ENCODE measurements around the gene CLCN1.

The CLCN1 gene

DNA sequence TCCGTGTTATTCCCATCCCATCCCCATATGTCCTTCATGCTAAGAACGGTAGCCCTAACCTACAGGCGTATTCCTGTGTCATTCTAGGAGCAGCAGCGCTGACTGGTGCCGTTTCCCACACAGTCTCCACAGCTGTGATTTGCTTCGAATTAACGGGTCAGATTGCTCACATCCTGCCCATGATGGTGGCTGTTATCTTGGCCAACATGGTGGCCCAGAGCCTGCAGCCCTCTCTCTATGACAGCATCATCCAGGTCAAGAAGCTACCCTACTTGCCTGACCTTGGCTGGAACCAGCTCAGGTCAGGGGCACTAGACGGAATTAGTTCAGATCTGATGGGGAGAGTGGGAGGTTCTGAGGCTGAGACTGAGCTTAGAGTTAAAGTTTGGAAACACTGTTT, 25.9 kb downstream of the CLCN1 start:
- DNase-seq = no peak

DNA sequence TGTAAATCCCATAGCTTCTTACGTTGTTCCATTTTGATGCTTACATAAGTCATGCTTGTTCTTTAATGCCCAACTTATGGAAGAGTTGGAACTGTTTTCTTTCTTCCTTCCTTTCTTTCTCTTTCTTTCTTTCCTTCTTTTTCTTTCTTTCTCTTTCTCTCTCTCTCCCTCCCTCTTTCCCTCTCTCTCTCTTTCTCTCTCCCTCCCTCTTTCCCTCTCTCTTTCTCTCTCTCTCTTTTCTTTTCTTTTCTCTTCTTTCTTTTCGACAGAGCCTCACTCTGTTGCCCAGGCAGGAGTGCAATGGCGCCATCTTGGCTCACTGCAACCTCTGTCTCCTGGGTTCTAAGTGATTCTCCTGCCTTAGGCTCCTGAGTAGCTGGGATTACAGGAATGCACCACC, 27.7 kb downstream of the CLCN1 start:
- DNase-seq = no peak

DNA sequence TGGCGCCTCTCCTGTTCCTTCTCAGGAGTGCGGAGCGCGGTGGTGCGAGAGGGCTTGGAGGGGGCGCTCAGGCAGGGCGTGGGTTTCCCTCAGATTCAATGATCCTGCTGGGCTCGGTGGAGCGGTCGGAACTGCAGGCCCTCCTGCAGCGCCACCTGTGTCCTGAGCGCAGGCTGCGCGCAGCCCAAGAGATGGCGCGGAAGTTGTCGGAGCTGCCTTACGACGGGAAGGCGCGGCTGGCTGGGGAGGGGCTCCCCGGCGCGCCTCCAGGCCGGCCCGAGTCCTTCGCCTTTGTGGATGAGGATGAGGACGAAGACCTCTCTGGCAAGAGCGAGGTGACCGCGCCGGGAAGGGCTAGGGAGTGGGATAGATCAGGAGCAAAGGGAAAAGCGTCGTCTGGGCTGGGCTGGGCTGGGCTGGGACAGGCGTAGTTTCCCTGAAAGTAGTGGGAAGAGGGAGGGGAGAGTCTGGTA, 29.6 kb downstream of the CLCN1 start:
- DNase-seq = peak; percentile 12 to 55 (median 20)

DNA sequence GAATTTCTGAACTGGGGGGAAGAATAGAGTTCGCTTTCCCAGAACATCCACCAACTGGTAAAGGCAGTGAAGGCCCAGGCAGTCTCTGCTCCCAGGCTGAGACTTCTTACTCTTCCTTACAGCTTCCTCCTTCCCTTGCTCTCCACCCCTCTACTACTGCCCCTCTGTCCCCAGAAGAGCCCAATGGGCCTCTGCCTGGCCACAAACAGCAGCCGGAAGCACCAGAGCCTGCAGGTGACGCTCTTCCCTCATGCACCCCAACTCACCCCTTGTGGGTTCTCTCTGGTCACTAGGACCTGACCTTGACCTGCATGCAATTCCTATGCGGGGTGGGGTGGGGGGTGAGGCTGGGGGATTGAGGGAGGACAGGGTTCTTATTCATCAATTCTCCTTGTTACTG, 30.1 kb downstream of the CLCN1 start:
- no peak for DNase-seq

DNA sequence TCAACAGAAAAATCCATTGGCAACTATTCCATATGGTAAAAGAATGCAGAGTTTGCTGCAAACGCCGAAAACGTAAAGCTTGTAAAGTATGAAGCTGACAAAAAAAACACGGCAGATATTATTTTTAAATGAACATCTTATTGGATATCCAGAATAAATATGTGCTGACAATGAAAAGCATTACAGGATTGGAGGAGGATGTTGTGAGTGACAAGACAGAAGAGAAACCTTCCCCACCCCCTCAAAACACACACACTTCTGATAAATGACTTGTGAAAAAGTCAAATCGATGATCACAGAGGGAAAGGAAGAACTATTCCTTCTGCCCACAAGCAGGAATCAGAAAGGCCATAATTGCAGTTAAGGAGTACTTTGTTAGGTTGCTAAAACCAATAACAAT, 32.0 kb downstream of the CLCN1 start:
- no peak for DNase-seq

DNA sequence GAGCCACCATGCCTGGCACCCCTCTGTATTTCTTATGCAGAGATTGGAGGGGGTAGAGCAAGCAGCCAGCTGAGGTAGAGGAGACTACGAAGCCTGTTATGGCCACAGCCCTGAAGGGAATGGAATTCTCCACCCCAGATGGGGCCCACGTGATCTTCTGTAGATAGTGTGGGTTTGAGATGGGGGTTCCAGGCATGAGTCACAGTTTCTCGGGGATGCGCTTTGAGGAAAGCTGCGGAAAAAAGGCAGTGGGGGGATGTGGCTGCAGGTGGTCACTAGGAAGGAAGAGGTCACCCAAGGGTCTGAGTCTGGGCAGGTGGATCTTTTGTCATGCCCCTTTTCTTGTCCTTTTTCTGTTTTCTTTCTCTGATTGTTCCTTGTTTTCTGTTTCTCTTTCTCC, 35.1 kb downstream of the CLCN1 start:
- DNase-seq = no peak

DNA sequence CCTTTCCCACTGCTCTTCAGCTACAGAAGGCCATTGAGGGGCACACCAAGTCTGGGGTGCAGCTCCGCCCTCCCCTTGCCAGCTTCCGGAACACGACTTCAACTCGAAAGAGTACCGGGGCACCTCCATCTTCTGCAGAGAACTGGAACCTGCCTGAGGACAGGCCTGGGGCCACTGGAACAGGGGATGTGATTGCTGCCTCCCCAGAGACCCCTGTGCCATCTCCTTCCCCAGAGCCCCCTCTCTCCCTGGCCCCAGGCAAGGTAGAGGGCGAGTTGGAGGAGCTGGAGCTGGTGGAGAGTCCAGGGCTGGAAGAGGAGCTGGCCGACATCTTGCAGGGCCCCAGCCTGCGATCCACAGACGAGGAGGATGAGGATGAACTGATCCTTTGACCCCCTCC, 35.7 kb downstream of the CLCN1 start:
- DNase-seq = no peak

DNA sequence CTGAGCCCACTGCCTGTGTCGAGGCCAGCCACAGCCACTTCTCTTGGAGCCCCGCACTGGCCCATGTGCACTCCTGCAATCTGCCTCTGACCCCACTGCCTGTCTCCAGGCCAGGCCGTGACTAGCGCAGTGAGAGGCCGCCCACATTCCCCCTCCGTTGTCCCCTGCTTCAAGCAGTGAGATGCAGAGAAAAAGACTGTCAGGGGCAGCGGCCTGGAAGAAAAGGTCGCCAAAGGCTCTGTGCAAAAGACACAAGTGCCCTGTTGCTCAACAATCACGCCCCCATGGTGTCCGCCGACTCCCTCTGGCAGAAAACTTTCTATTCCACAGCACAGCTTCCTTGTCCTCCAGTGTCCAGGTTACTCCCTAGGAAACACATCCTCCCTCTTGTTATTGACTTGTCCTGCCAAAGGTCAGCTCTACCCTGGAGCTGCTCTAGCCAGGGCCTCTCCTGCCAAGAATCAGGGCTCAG, 36.7 kb downstream of the CLCN1 start:
- DNase-seq = no peak

DNA sequence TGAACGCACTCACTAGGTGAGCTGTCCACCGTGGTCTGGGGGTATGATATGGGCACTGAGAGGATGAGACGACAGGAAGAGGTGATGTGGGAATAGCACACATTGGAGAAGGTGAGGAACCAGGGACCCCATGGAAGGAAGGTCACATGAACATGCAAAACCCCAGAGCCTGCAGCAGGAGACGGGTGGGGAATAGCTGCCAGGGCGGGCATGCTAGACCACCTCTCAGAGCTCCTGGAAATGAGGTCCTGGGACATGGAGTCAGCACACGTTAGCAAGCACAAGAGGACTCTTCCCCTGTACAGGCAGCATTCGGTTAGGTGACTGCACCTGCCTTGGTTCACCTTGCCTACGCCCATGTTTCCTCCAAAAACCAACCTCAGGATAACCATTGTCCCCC, 38.5 kb downstream of the CLCN1 start:
- no peak for DNase-seq

DNA sequence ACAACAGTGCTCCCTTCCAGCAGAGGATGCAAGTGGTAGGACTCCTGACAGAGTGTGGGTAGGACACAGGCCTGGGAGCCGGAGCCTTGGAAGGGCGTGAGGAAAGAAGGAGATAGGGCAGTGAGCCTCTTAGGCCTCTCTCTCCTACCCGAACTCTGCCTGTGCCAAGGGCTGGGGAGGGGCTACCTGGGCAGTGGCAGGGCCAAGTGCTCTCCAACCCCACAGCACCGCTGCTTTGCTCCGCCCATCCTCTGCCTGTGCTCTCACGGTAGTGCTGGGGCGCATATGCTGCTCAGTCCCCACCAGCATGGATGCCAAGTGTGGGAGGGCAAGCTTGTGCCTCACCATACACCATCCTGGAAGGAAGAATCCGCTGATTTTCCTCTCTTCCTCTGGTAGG, 39.1 kb downstream of the CLCN1 start:
- no peak for DNase-seq

DNA sequence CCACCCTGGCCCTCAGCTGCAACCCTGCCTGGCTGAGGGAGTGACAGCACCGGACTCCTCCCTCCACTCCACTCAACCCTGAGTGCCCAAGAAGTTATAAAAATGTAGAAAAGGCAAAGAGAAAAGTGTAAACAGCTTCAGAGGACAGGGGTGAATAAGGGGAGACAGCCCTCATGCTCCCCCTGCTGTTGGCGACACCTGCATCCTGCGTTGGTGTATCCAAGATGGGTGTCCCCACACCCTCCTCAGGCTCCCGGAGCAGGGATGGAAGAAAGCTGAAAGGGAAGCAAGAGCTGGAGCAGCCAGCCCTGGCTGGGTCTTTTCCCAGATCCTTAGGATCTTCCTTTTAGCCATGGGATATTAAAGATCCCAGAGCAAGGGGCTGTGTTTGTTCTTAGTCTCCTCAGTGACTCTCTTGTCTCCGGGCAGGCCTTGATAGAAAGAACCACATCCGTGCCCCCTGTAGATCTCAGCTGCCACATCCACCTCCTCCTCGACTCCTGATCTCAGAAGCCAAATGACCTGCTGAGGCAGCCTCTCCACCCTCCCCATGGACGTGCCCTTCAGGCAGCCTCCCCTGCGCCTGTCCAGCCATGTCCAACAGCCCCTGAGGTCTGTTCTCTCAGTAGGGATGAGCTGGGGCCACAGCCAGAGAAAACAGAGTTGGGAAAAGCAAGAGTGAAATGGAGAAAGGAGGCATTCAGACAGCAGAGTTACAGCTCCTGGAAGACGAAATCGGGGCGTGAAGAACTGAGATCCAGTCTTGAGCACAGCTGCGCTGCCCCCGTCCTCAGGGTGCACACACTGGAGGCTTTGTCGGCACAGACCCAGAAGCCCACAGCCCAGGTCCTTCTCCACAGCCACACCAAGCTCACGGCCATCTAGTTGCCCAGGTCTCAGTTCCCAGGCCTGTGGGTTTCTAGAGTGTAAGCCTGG, 39.8 kb downstream of the CLCN1 start:
- no peak for DNase-seq

DNA sequence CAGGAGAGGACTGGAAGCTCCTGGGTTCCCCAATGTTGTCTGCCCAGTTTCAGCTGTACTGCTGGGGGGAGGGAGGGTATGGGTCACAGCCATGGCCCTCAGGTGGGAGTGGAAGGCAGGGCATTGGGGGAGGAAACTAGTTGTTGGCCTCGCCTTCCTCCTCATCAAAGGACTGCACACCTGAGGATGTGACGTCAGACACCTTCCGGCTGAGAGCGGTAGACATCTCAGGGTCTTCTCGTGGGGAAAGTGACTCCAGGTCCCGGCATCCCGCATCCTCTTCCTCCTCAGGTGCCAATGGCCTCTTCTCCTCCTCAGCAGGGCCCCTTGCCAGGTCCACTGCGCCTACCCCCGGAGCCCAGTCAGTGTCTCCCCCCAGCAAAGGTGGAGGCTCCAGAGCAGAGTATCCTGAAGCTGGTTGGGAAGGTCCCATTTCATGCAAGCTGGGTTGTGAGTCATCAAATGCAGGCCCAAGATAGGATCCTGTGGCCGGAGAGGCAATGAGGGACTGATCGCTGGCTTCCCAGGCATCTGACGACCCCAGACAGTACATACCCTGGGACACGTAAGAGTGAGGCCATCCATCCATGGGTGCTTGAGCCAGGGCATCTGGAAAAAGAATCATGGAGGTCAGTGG, 40.6 kb downstream of the CLCN1 start:
- no peak for DNase-seq

DNA sequence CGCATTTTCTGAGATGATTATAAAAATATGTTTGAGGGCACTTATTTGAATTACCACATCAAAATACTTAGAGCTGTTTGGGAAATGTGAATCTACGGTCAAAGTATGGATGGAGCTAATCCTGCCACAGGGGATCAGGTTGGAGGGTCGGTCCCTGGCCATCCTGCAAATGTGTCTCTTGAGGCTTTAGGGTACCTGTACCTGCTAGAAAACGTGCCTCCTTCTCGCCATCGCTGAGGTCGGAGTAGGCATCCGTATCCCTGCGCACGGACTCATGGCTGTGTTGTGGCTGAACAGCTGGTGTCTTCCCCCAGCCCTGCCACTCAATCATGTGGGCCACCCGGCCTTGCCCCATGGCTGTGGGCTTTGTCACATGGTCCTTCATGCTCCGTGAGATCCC, 42.7 kb downstream of the CLCN1 start:
- no peak for DNase-seq

DNA sequence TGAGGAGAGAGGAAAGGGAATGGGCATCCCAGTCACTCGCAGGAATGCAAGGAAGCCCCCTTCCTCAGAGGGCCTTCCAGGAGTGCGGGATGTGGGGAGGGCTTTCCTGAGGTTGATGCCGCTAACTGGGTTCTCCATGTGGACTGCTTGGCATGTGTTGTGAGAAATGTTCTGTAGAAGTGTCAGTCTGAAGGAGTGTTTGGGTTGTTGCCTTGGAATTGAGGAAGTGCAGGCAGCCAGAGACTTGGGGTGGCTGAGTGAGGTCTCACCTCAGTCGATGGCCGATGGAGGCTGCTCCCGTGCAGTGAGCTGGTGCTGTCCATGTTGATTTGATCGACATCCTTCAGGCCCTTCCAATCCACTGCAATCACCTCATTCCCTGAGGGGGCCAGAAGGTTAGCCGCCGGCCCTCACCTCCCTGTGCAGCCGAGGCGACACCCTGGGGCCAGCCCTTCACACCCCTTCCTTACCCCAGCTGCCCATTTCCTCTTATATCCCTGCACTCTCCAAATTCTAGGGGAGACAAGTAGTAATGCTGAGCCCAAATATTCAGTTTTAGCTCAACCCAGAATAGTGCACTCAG, 44.0 kb downstream of the CLCN1 start:
- no peak for DNase-seq

DNA sequence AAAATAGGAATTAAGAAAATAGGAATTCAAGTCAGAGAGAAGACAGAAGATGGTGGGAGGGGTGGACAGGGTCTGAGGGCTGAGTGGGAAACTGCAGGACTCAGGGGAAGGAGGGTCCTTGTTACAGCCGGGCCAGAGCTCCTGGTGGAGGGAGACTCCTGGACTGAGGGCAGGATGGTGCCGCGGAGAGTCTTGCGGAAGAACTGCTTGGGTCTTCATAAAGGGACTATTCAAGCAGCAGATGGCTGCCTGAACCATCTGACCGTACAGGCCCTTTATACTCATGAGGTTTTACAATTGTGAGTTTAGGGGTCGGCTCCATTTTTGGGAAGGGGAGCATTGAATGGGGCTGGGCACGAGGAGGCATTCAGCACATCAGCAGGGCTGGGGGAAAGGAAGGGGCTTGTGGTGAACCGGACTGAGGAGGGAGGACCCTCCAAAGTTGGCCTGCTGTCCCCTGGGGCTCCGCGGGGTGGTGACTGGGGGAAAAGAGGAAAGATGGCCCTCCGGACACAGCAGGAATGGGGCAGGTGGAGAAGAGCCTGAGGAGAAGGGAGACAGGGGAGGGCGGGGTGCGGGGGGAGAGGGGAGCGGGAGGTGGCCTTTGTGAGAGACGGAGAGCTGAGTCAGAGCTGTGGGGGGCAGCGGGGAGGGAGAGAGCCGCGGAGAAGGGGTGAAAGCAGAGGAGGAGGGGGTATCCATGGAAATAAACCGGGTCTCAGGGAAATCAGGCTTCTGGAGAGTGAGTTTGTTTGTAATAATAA, 45.1 kb downstream of the CLCN1 start:
- no peak for DNase-seq

DNA sequence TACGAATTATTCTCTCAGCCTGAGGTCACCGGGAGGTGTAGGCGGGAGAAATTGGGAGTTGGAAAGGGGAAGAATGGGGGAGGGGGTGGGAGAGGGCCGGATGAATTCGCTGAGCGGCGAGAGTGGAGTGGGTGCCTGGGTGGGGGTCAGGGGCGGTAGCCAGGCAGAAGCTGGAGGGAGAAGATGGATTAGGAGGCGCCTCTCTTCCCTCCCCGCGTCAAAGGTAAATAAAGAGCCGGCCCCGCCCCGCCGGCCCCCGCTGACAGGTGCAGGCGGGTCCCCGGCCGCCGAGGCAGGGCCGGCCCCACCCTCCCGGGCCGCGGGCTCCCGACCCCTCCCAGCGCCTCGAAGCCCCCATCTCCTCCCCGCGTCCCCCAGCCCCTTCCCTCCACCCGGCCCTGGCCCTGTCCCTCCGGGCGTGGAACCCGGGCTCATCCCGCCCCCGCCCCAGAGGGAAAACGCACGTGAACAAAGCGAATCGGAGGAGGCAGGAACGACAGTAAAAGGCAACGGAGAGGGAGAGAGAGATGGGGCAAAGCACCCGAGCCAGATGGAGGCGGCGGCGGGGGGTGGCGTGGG, 45.7 kb downstream of the CLCN1 start:
- no peak for DNase-seq

DNA sequence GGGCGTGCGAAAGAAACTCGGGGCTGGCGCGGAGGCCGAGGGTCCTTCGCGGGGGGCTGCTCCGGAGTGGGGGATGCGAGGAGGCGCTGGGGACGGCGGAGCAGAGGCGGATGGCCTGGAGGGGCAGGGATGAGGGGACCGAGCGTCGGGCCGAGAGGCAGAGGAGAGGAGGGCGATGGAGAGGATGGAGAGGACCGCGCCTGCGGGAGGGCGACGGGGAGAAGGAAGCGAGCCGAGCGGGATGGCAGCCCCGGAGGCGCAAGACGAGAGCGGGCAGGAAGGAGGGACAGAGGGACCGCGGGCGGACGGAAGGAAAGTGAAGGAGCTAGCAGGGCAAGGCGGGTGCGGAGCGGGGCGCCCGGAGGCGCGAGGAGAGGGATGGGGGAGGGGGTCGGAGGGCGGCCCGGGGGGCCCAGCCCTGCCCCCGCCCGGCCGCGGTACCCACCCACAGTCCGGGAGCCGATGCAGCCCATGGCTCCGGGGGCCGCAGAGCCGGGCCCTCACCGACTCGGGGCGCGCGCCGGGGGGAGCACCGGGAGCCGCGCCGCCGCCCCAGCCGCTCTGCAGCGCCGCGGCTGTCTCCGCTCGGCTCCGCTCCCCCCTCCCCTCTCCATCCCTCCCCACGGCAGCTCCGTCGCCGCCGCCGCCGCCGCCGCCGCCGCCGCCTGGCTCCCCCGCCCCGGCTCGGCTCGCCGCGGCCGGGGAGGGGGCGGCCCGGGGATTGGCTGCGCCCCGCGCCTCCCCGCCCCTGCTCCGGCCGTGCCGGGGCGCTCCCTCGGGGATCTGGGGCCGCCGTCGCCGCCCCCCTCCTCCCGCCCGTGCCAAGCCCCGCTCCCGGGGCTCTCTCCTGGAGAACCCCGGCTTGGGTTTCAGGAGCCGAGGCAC, 46.5 kb downstream of the CLCN1 start, which contains the start of gene FAM131B:
FAM131B (minus strand) TSS at position 583 of the 885 bp plus-strand sequence; CDS start at position 473, 110 bp downstream.
- DNase-seq = peak in 1 of 4 experiments; percentile 23

DNA sequence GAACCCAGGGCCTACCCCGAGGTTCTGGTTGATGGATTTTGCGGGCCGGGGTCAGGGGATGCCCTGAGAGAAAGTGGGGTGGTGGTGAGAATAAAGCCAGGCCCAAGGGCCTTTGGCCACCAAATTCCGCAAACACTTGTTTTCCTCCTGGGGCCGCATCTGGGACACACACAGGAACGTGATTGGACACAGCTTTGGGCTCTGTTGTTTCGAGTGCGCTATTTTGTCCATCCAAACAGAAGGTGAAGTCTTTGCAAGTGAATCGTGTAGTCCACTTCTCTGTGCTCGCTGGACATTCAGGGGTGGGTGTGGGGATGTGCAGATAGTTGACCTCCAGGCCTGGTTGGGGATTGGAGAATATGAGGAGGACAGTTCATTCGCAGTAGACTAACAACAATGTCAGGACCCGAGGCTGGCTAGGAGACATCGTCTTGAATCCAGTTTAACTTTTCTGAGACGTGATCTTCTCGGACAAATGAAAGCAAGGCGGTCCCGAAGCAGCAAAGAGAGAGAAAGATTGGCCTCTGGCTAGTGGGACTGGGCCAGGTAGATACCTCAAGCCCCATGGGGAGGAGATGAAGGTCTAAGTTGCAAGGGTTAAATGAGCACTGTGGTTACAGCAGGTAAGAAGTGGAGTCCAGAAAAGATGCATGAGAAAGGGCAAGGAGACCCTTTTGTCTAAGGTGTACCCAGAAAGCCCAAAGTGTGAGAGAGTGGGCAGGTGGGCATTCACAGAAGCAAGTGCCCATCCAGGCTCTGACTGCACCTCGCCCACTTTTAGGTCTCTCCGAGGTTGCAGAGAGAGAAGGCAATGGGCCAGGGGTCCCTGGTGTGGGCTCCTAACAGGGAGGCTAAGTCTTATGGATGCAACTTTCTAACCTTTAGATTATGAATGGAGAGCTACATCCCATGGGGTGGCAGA, 47.4 kb downstream of the CLCN1 start:
- no peak for DNase-seq

DNA sequence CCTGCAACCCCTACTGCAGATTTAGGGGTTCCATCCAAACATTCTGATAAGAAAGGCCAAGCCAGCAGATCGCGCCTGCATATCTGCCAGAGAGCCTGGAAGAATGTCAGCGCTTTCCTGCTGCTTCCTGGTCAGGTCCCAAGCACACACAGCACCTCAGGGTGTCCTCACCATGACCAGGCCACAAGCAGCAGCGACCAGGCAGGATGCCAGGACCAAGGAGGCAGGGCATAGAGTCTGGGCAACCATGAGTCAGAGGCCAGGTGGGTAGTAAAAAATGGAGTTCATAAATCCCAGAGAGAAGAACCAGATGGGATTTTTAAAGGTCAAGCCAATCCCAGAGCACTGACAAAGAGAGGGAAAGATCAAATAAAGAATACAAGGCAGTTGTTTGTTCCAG, 52.1 kb downstream of the CLCN1 start:
- no peak for DNase-seq

DNA sequence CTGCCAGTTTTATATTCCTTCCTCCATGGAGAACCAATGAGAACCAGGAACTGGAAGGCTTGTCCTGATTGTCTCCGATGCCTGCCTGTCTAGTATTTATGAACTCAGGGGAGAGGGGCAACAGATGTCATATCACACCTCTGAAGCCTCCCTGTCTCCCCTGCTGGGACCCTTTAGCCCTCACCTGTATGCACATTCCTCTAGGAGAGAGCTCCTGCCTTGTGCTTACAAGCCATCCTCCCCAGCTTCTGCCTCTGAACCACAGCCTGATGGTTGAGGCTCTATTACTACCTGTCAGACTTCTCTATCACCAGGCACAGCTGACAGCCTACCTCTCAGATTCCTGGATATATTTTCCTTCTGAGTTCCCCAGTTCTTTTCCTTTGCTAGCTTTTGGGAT, 52.5 kb downstream of the CLCN1 start:
- no peak for DNase-seq
